Dermis blood vessel endothelial cell (primary cell): ENCODE results near the gene SRPRB. TPM values are rescaled to one million over a fixed set of nuclear protein-coding genes. Genes with fewer than 3 reads are reported as not detected.

Experiments used
- DNase-seq: peaks from one replicate; pipeline ENCODE4 v3.0.0; 2010
- total RNA-seq: library from RNA; depleted of rRNA; stranded (reverse); fragments of >200 nt; gene quantifications from 2 replicates; pipeline ENCODE4 v1.2.3, GENCODE V29; 2014

SRPRB gene
- total RNA-seq, 1 donor from 2014 or later, result 76.6 TPM

GRCh38 chr3:133827136-133827535 lies 21.5 kb downstream of the SRPRB start:
- DNase-seq, result no peak

GRCh38 chr3:133827684-133828083 lies 22.1 kb downstream of the SRPRB start:
- DNase-seq, result no peak

GRCh38 chr3:133828576-133829309 lies 23.1 kb downstream of the SRPRB start:
- DNase-seq, result no peak

- no peak for DNase-seq
Measured at GRCh38 chr3:133829310-133829707, 23.7 kb downstream of the SRPRB start.

GRCh38 chr3:133830071-133830470 lies 24.5 kb downstream of the SRPRB start:
- no peak for DNase-seq

GRCh38 chr3:133831966-133832801 lies 26.6 kb downstream of the SRPRB start:
- no peak for DNase-seq

GRCh38 chr3:133832802-133833144 lies 27.2 kb downstream of the SRPRB start:
- no peak for DNase-seq

- DNase-seq, result no peak
Measured at GRCh38 chr3:133833267-133833666, 27.7 kb downstream of the SRPRB start.

- no peak for DNase-seq
Measured at GRCh38 chr3:133833880-133834620, 28.4 kb downstream of the SRPRB start.

- no peak for DNase-seq
Measured at GRCh38 chr3:133834621-133835417, 29.2 kb downstream of the SRPRB start.

GRCh38 chr3:133835418-133835743 lies 29.8 kb downstream of the SRPRB start:
- DNase-seq, result no peak

- no peak for DNase-seq
Measured at GRCh38 chr3:133835961-133836360, 30.3 kb downstream of the SRPRB start.

GRCh38 chr3:133836497-133837158 lies 31.0 kb downstream of the SRPRB start:
- no peak for DNase-seq

GRCh38 chr3:133837487-133838295 lies 32.1 kb downstream of the SRPRB start:
- no peak for DNase-seq

GRCh38 chr3:133838296-133838789 lies 32.7 kb downstream of the SRPRB start:
- DNase-seq, result no peak

GRCh38 chr3:133838916-133839800 lies 33.5 kb downstream of the SRPRB start:
- no peak for DNase-seq

- no peak for DNase-seq
Measured at GRCh38 chr3:133840055-133840737, 34.6 kb downstream of the SRPRB start.

GRCh38 chr3:133840767-133841166 lies 35.2 kb downstream of the SRPRB start:
- no peak for DNase-seq

GRCh38 chr3:133841196-133841595 lies 35.6 kb downstream of the SRPRB start:
- no peak for DNase-seq
